ENCODE measurements around the gene PCK2.

Gene PCK2

GRCh38 chr14:24063263-24063836 lies 30.8 kb upstream of the PCK2 start:
- Histone ChIP-seq H3K36me3 (replicated peaks in 1 of 2; ENCODE audit: control insufficient read depth in 2 of 2, insufficient read depth in 2 of 2, low read length in 2 of 2) (no peaks in the 10 kb centered on the region), H3K18ac (ENCODE audit: low read length) (no peak overlapping the region), H3K4ac (ENCODE audit: low read length) (no peak overlapping the region), H3K27ac (replicated peaks; ENCODE audit: low read length) (no peak overlapping the region), H3K27me3 (ENCODE audit: control insufficient read depth in 3 of 3, insufficient read depth in 3 of 3, low read depth in 1 of 3, low read length in 3 of 3) (no peaks in the 10 kb centered on the region), H3K4me1 (ENCODE audit: control insufficient read depth in 2 of 2, insufficient read depth in 1 of 2, low read depth in 1 of 2, low read length in 2 of 2) (peaks cover 3 to 7% of the 10 kb centered on the region in 2 donors), H2AFZ (ENCODE audit: low read length) (no peak overlapping the region), H4K8ac (ENCODE audit: low read depth, low read length) (no peak overlapping the region), H3K4me2 (ENCODE audit: insufficient read depth, low read length, poor library complexity, severe bottlenecking) (no peak overlapping the region), H3K23ac (ENCODE audit: low read depth, low read length, poor library complexity) (no peak overlapping the region), H2BK120ac (ENCODE audit: low read depth, low read length) (no peak overlapping the region), H2BK5ac (ENCODE audit: low read length) (no peak overlapping the region), H4K91ac (ENCODE audit: low read depth, low read length, poor library complexity) (no peak overlapping the region), H3K4me3 (ENCODE audit: low read length in 2 of 2) (no peak overlapping the region), H3K14ac (ENCODE audit: low read length) (no peak overlapping the region), H2BK12ac (ENCODE audit: low read length) (no peak overlapping the region), H2AK5ac (ENCODE audit: low read depth, low read length) (no peak overlapping the region), H2BK15ac (ENCODE audit: low read length) (no peak overlapping the region), H3K9me3 (replicated peaks in 1 of 2; ENCODE audit: control insufficient read depth in 2 of 2, insufficient read depth in 1 of 2, low read depth in 1 of 2, low read length in 2 of 2) (no peaks in the 10 kb centered on the region), H3K79me1 (ENCODE audit: low read depth, low read length) (no peaks in the 10 kb centered on the region), H3K9ac (ENCODE audit: low read depth, low read length, poor library complexity) (no peak overlapping the region)
- WGBS, 2 donors (ENCODE audit: extremely low coverage in 2 of 2, insufficient read length in 2 of 2, insufficient replicate concordance in 1 of 2) = no CpG with 5 or more reads among the region's 4 CpGs
- no peak for DNase-seq (ENCODE audit: low spot score)

DNA sequence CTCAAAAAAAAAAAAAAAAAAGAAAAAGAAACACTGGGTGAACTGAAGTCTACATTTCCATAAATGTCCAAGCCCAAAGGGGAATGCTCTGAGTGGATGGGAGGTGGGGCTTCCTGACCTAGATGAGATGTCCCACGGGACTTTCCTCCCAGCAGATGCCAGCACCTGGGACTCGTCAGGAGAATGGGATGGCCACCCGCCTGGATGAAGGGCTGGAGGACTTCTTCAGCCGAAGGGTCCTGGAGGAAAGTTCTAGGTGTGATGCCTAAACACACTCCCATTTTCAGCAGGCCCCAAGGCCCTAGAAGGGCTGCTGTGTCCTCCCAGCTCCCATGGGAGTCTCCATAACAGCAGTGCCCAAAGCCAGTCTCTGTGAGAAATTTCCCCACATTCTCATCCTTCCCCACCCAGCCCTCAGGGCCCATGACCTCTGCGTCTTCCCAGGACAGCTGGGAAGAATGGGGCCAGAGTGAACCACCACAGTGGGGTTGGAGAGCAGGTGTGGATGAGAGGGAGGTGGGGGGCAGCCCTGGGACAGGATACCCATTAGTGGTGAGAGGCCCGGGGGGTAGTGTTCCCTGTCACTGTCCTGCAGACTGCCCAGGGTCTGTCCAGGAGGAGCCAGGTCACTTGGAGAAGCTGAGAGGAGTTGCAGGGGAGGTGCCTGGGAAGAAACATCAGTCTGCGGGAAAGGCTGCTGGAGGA lies 29.9 kb upstream of the PCK2 start:
- Histone ChIP-seq H3K23ac (ENCODE audit: low read depth, low read length, poor library complexity) (no peak overlapping the region), H3K36me3 (replicated peaks in 1 of 2; ENCODE audit: control insufficient read depth in 2 of 2, insufficient read depth in 2 of 2, low read length in 2 of 2) (no peaks in the 10 kb centered on the region), H2BK15ac (ENCODE audit: low read length) (no peak overlapping the region), H3K4me1 (ENCODE audit: control insufficient read depth in 2 of 2, insufficient read depth in 1 of 2, low read depth in 1 of 2, low read length in 2 of 2) (no peaks in the 10 kb centered on the region), H4K91ac (ENCODE audit: low read depth, low read length, poor library complexity) (no peak overlapping the region), H2BK5ac (ENCODE audit: low read length) (no peak overlapping the region), H2AFZ (ENCODE audit: low read length) (no peak overlapping the region), H2BK120ac (ENCODE audit: low read depth, low read length) (no peak overlapping the region), H2BK12ac (ENCODE audit: low read length) (no peak overlapping the region), H3K18ac (ENCODE audit: low read length) (no peak overlapping the region), H3K79me1 (ENCODE audit: low read depth, low read length) (no peaks in the 10 kb centered on the region), H3K27ac (replicated peaks; ENCODE audit: low read length) (no peak overlapping the region), H3K4me3 (ENCODE audit: low read length in 2 of 2) (no peak overlapping the region), H3K14ac (ENCODE audit: low read length) (no peak overlapping the region), H3K4ac (ENCODE audit: low read length) (no peak overlapping the region), H3K9ac (ENCODE audit: low read depth, low read length, poor library complexity) (no peak overlapping the region), H3K9me3 (replicated peaks in 1 of 2; ENCODE audit: control insufficient read depth in 2 of 2, insufficient read depth in 1 of 2, low read depth in 1 of 2, low read length in 2 of 2) (no peaks in the 10 kb centered on the region), H2AK5ac (ENCODE audit: low read depth, low read length) (no peak overlapping the region), H3K4me2 (ENCODE audit: insufficient read depth, low read length, poor library complexity, severe bottlenecking) (no peak overlapping the region), H3K27me3 (ENCODE audit: control insufficient read depth in 3 of 3, insufficient read depth in 3 of 3, low read depth in 1 of 3, low read length in 3 of 3) (no peaks in the 10 kb centered on the region), H4K8ac (ENCODE audit: low read depth, low read length) (no peak overlapping the region)
- no CpG with 5 or more reads among the region's 7 CpGs for WGBS, 2 donors (ENCODE audit: extremely low coverage in 2 of 2, insufficient read length in 2 of 2, insufficient replicate concordance in 1 of 2)
- no peak for DNase-seq (ENCODE audit: low spot score)

- Histone ChIP-seq H3K9me3 (replicated peaks in 1 of 2; ENCODE audit: control insufficient read depth in 2 of 2, insufficient read depth in 1 of 2, low read depth in 1 of 2, low read length in 2 of 2) (no peaks in the 10 kb centered on the region), H3K23ac (ENCODE audit: low read depth, low read length, poor library complexity) (no peak overlapping the region), H4K8ac (ENCODE audit: low read depth, low read length) (no peak overlapping the region), H3K36me3 (replicated peaks in 1 of 2; ENCODE audit: control insufficient read depth in 2 of 2, insufficient read depth in 2 of 2, low read length in 2 of 2) (no peaks in the 10 kb centered on the region), H2AK5ac (ENCODE audit: low read depth, low read length) (no peak overlapping the region), H2BK12ac (ENCODE audit: low read length) (no peak overlapping the region), H2AFZ (ENCODE audit: low read length) (no peak overlapping the region), H4K91ac (ENCODE audit: low read depth, low read length, poor library complexity) (no peak overlapping the region), H3K27ac (replicated peaks; ENCODE audit: low read length) (no peak overlapping the region), H3K9ac (ENCODE audit: low read depth, low read length, poor library complexity) (no peak overlapping the region), H3K18ac (ENCODE audit: low read length) (no peak overlapping the region), H2BK15ac (ENCODE audit: low read length) (no peak overlapping the region), H3K4me2 (ENCODE audit: insufficient read depth, low read length, poor library complexity, severe bottlenecking) (no peak overlapping the region), H3K27me3 (ENCODE audit: control insufficient read depth in 3 of 3, insufficient read depth in 3 of 3, low read depth in 1 of 3, low read length in 3 of 3) (peaks cover 0 to 5% (median 0%) of the 10 kb centered on the region in 3 experiments), H3K79me1 (ENCODE audit: low read depth, low read length) (no peaks in the 10 kb centered on the region), H3K4me1 (ENCODE audit: control insufficient read depth in 2 of 2, insufficient read depth in 1 of 2, low read depth in 1 of 2, low read length in 2 of 2) (no peaks in the 10 kb centered on the region), H3K14ac (ENCODE audit: low read length) (no peak overlapping the region), H3K4me3 (ENCODE audit: low read length in 2 of 2) (no peak overlapping the region), H2BK5ac (ENCODE audit: low read length) (no peak overlapping the region), H2BK120ac (ENCODE audit: low read depth, low read length) (no peak overlapping the region), H3K4ac (ENCODE audit: low read length) (no peak overlapping the region)
- DNase-seq (ENCODE audit: low spot score) = no peak
- no CpG with 5 or more reads among the region's 15 CpGs for WGBS, 2 donors (ENCODE audit: extremely low coverage in 2 of 2, insufficient read length in 2 of 2, insufficient replicate concordance in 1 of 2)
These were observed 29.3 kb upstream of the PCK2 start for GRCh38 chr14:24064856-24065255.

- no peaks in the 10 kb centered on the region for H3K36me3 ChIP-seq (replicated peaks in 1 of 2; ENCODE audit: control insufficient read depth in 2 of 2, insufficient read depth in 2 of 2, low read length in 2 of 2)
- no peaks in the 10 kb centered on the region for H3K9me3 ChIP-seq (replicated peaks in 1 of 2; ENCODE audit: control insufficient read depth in 2 of 2, insufficient read depth in 1 of 2, low read depth in 1 of 2, low read length in 2 of 2)
- no peak overlapping the region for H2BK12ac ChIP-seq (ENCODE audit: low read length)
- WGBS, 2 donors (ENCODE audit: extremely low coverage in 2 of 2, insufficient read length in 2 of 2, insufficient replicate concordance in 1 of 2) = no CpG with 5 or more reads among the region's 8 CpGs
- no peak overlapping the region for H3K14ac ChIP-seq (ENCODE audit: low read length)
- no peak overlapping the region for H2AFZ ChIP-seq (ENCODE audit: low read length)
- H3K4ac ChIP-seq (ENCODE audit: low read length) = no peak overlapping the region
- no peak overlapping the region for H3K23ac ChIP-seq (ENCODE audit: low read depth, low read length, poor library complexity)
- peak overlapping the region; percentile 10 for H2BK15ac ChIP-seq (ENCODE audit: low read length)
- no peak overlapping the region for H3K18ac ChIP-seq (ENCODE audit: low read length)
- H2BK120ac ChIP-seq (ENCODE audit: low read depth, low read length) = no peak overlapping the region
- no peaks in the 10 kb centered on the region for H3K79me1 ChIP-seq (ENCODE audit: low read depth, low read length)
- no peaks in the 10 kb centered on the region for H3K4me1 ChIP-seq (ENCODE audit: control insufficient read depth in 2 of 2, insufficient read depth in 1 of 2, low read depth in 1 of 2, low read length in 2 of 2)
- no peak overlapping the region for H3K27ac ChIP-seq (replicated peaks; ENCODE audit: low read length)
- no peak overlapping the region for H2AK5ac ChIP-seq (ENCODE audit: low read depth, low read length)
- no peak overlapping the region for H3K4me3 ChIP-seq (ENCODE audit: low read length in 2 of 2)
- peaks cover 0 to 9% (median 0%) of the 10 kb centered on the region in 3 experiments for H3K27me3 ChIP-seq (ENCODE audit: control insufficient read depth in 3 of 3, insufficient read depth in 3 of 3, low read depth in 1 of 3, low read length in 3 of 3)
- no peak for DNase-seq (ENCODE audit: low spot score)
- H4K8ac ChIP-seq (ENCODE audit: low read depth, low read length) = no peak overlapping the region
- H3K9ac ChIP-seq (ENCODE audit: low read depth, low read length, poor library complexity) = no peak overlapping the region
- no peak overlapping the region for H3K4me2 ChIP-seq (ENCODE audit: insufficient read depth, low read length, poor library complexity, severe bottlenecking)
- no peak overlapping the region for H2BK5ac ChIP-seq (ENCODE audit: low read length)
- no peak overlapping the region for H4K91ac ChIP-seq (ENCODE audit: low read depth, low read length, poor library complexity)
These were observed 28.7 kb upstream of the PCK2 start for GRCh38 chr14:24065408-24065807.

Data from neuronal stem cell (in vitro differentiated cells).